Right lobe of liver (tissue), 6 donors: ENCODE data around the gene INO80. TPM values are rescaled to one million over a fixed set of nuclear protein-coding genes. Genes with fewer than 3 reads are reported as not detected.
"Not testable (repeated sequence)": the region's sequence is repeated elsewhere in the genome, so short reads cannot be mapped to it uniquely, and the experiment has no call there.

ENCODE experiments used
- ATAC-seq, 4 donors: fragments of 200-7000 bp; cut with Tn5 transposase; one replicate each; pipeline ENCODE4 v1.9.1; 2020; ENCODE audit warnings: mild to moderate bottlenecking in 4 of 4, moderate library complexity in 4 of 4
- DNase-seq, 3 donors: peaks; one replicate each; pipeline ENCODE4 v3.0.0-alpha.2; 2020
- H3K27ac ChIP-seq, 3 donors: fragments of 200-600 bp; one replicate each; pipeline ENCODE4 v1.8.0; 2022
- H3K27me3 ChIP-seq, 2 donors: fragments of 200-600 bp; one replicate each; pipeline ENCODE4 v1.8.0; 2022
- H3K36me3 ChIP-seq, 4 donors: fragments of 200-600 bp; sonication (generic) in 1 of 4; one replicate each; pipeline versions ENCODE4 v1.5.1 to v1.8.0; 2017 to 2022; ENCODE audit warnings: control low read depth in 1 of 4
- H3K4me1 ChIP-seq, 4 donors: fragments of 200-600 bp; sonication (generic) in 1 of 4; one replicate each; pipeline versions ENCODE4 v1.5.1 to v1.8.0; 2017 to 2022; ENCODE audit warnings: control low read depth in 1 of 4
- H3K4me3 ChIP-seq, 3 donors: fragments of 200-600 bp; one replicate each; pipeline ENCODE4 v1.8.0; 2022
- H3K9me3 ChIP-seq, 4 donors: fragments of 200-600 bp; sonication (generic) in 1 of 4; one replicate each; pipeline versions ENCODE4 v1.5.1 to v1.8.0; 2017 to 2022; ENCODE audit warnings: control low read depth in 1 of 4
- CTCF ChIP-seq, 4 donors: fragments of 200-600 bp in 3 of 4; fragments of 450-650 bp in 1 of 4; IDR thresholded peaks; one replicate each; pipeline versions ENCODE4 v1.5.1 to v1.8.0; 2016 to 2022; ENCODE audit warnings: antibody characterized with exemption in 4 of 4, mild to moderate bottlenecking in 2 of 4
- POLR2A ChIP-seq: fragments of 450-650 bp; IDR thresholded peaks from one replicate; pipeline ENCODE4 v1.6.1; 2017; ENCODE audit warnings: antibody characterized with exemption, mild to moderate bottlenecking
- WGBS: methylation state at CpG from one replicate; pipeline ENCODE4 v1.1.6; 2018; ENCODE audit warnings: low coverage, low lambda C conversion rate; ENCODE audit not compliant: insufficient coverage; ENCODE audit errors: missing lambda C conversion rate; 5-methylcytosine and 5-hydroxymethylcytosine counted together
- intact Hi-C, 2 donors: fragments of 100-400 bp; cut with DNase I; formaldehyde crosslinking; loops; one replicate each; pipeline versions ENCODE4 v1.11.2 to v1.14.1; 2022
- total RNA-seq, 6 experiments: library from RNA; depleted of rRNA in 2 of 6; stranded (reverse); fragments of >200 nt in 2 of 6; fragmentation: NEBNext Ultra II Directional in 3 of 6; extraction: Animal tissue kit (Norgen Biotek cat#: 25700) in 3 of 6; gene quantifications; one replicate each; pipeline versions ENCODE4 v1.1.0 to v1.2.4, GENCODE V29; 2016 to 2023
- donor health status: DM: no; HTN: yes; CAD: no.
- donor health status: DM: no; HTN: no; CAD: no.
- donor health status: DM: no; HTN: no; CAD: no.
- donor health status: DM: no; HTN: yes; CAD: no.
- donor health status: DM: no; HTN: yes; CAD: no.

Gene INO80
- total RNA-seq, 6 experiments from 2014 or later, result 7.8 to 12.5 (median 11.2) TPM

GRCh38 chr15:40963201-40963600 lies 152.9 kb downstream of the INO80 start:
- DNase-seq (no peak), ATAC-seq (no peak)
- no peak for TF ChIP-seq CTCF (IDR thresholded peaks at IDR 0.05)
- TF ChIP-seq POLR2A, result no peak
- Histone ChIP-seq H3K4me3 (no peak overlapping the region), H3K9me3 (no peaks in the 10 kb centered on the region), H3K27me3 (no peaks in the 10 kb centered on the region), H3K27ac (no peak overlapping the region), H3K4me1 (peaks cover 0 to 6% (median 0%) of the 10 kb centered on the region in 4 donors), H3K36me3 (no peaks in the 10 kb centered on the region)
- 84% methylated on average over 10 of the region's 12 CpGs for WGBS
- intact Hi-C loops, result no loop called here

DNA sequence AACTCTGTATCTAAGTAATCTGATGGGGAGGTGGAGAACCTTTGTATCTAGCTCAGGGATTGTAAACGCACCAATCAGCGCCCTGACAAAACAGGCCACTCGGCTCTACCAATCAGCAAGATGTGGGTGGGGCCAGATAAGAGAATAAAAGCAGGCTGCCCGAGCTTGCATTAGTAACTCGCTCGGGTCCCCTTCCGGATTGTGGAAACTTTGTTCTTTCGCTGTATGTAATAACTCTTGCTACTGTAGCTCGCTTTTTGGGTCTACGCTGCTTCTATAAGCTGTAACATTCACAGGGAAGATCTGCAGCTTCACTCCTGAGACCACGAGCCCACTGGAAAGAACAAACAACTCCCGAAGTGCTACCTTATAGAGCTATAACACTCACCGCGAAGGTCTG lies 153.8 kb downstream of the INO80 start:
- ATAC-seq, H3K36me3 ChIP-seq, H3K4me3 ChIP-seq, H3K27ac ChIP-seq, H3K27me3 ChIP-seq, H3K4me1 ChIP-seq, H3K9me3 ChIP-seq, DNase-seq, intact Hi-C loops: not testable (repeated sequence)
- WGBS, result 95% methylated on average over 9 of the region's 14 CpGs

DNA sequence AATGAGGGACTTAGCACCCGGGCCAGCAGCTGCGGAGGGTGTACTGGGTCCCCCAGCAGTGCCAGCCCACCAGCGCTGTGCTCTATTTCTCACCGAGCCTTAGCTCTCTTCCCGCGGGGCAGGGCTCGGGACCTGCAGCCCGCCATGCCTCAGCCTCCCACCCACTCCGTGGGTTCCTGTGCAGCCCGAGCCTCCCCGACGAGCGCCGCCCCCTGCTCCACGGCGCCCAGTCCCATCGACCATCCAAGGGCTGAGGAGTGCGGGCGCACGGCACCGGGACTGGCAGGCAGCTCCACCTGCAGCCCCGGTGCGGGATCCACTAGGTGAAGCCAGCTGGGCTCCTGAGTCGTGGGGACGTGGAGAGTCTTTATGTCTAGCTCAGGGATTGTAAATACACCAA lies 154.3 kb downstream of the INO80 start:
- no CpG with 5 or more reads among the region's 25 CpGs for WGBS
- H3K4me1 ChIP-seq, H3K27me3 ChIP-seq, H3K27ac ChIP-seq, intact Hi-C loops, H3K36me3 ChIP-seq, H3K9me3 ChIP-seq, ATAC-seq, H3K4me3 ChIP-seq, DNase-seq: not testable (repeated sequence)

- H3K4me1 ChIP-seq, result peaks cover 0 to 1% (median 0%) of the 10 kb centered on the region in 4 donors
- ATAC-seq, result peak in 3 of 4 donors; percentile 7 to 31 (median 13)
- intact Hi-C loops, result no loop called here
- no peak for DNase-seq
- H3K4me3 ChIP-seq, result no peak overlapping the region
- no peak for TF ChIP-seq CTCF (IDR thresholded peaks at IDR 0.05)
- no peak for TF ChIP-seq POLR2A
- H3K9me3 ChIP-seq, result no peaks in the 10 kb centered on the region
- no peak overlapping the region for H3K27ac ChIP-seq
- WGBS, result 95% methylated on average over 4 of the region's 11 CpGs
- no peaks in the 10 kb centered on the region for H3K27me3 ChIP-seq
- no peaks in the 10 kb centered on the region for H3K36me3 ChIP-seq
Observed at GRCh38 chr15:40960925-40961324, 155.2 kb downstream of the INO80 start.

DNA sequence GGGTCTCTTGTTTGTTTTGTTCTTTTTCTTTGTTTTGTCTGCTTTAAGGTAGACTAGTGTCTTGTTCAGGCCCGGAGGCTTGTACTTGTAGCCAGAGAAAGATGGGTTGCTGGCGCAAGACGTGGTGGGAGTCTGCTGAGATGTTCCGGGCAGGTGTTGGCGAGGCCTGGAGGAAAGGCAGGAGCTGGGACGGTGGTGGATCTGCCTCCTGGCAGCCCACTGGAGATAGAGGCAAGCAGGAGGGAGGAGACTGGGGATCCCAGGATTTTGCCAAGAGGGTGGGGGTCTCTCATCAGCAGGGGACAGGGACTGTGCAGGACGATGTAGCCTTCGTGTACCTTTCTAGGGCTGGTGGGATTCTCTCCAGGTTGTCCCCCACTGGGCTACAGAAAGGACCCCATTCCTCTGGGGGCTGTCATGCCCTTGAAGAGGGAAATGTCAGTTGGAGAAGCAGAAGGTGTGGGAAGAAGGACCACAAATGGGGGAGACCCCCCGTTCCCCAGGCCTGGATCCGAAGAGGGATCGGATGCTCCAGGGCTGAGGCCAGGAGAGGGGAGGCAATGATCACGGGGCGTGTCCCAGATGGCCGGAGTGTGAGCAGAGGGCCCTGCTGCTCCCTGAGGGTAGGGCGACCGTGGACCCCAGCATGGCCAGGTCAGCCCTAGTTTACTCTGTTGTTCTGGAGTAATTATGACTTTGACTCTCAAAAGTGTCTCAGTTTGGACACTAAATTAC lies 155.8 kb downstream of the INO80 start:
- Histone ChIP-seq H3K36me3 (no peaks in the 10 kb centered on the region), H3K4me1 (no peaks in the 10 kb centered on the region), H3K9me3 (no peaks in the 10 kb centered on the region), H3K4me3 (no peak overlapping the region), H3K27me3 (no peaks in the 10 kb centered on the region), H3K27ac (no peak overlapping the region)
- no peak for TF ChIP-seq CTCF (IDR thresholded peaks at IDR 0.05)
- TF ChIP-seq POLR2A, result no peak
- no peak for ATAC-seq
- no peak for DNase-seq
- intact Hi-C loops, result no loop called here
- 92% methylated on average over 10 of the region's 16 CpGs for WGBS
